DND-41 (cell line): ENCODE measurements around the gene KIRREL3.

Experiments used
- ATAC-seq: fragments of 200-7000 bp; cut with Tn5 transposase; 3 replicates; pipeline ENCODE4 v1.9.1; 2021; ENCODE audit warnings: low read depth; ENCODE audit not compliant: insufficient read depth
- DNase-seq: peaks from one replicate; pipeline ENCODE4 v3.0.0-alpha.2; 2020
- H2AFZ ChIP-seq: 2 replicates; pipeline ENCODE4 v1.6.0; 2012; ENCODE audit warnings: low read depth, low read length
- H3K27ac ChIP-seq: 2 replicates; pipeline ENCODE4 v1.5.1; 2012; ENCODE audit warnings: low read length, inconsistent platforms
- H3K27me3 ChIP-seq: fragments of 200-600 bp; sonication (generic); 2 replicates; pipeline ENCODE4 v1.6.0; 2012; ENCODE audit warnings: low read length, mild to moderate bottlenecking, inconsistent platforms; ENCODE audit not compliant: insufficient read depth, poor library complexity
- H3K36me3 ChIP-seq: 2 replicates; pipeline ENCODE4 v1.5.1; 2012; ENCODE audit warnings: low read length, inconsistent platforms; ENCODE audit not compliant: insufficient read depth
- H3K4me1 ChIP-seq: 2 replicates; pipeline ENCODE4 v1.5.1; 2012; ENCODE audit warnings: mild to moderate bottlenecking, low read length; ENCODE audit not compliant: insufficient read depth
- H3K4me2 ChIP-seq: 2 replicates; pipeline ENCODE4 v1.6.0; 2012; ENCODE audit warnings: mild to moderate bottlenecking, moderate library complexity, low read length, inconsistent platforms; ENCODE audit not compliant: insufficient read depth
- H3K4me3 ChIP-seq, 2 experiments: fragments of 200-600 bp in 1 of 2; shearing (Covaris generic) in 1 of 2; 2 replicates each; pipeline ENCODE4 v1.5.1; 2012 to 2016; ENCODE audit warnings: inconsistent platforms in 2 of 2, low read length in 2 of 2, mild to moderate bottlenecking in 2 of 2, low read depth in 1 of 2, moderate library complexity in 1 of 2
- H3K79me2 ChIP-seq: 2 replicates; pipeline ENCODE4 v1.6.0; 2012; ENCODE audit warnings: low read length, inconsistent platforms; ENCODE audit not compliant: insufficient read depth
- H3K9ac ChIP-seq: 2 replicates; pipeline ENCODE4 v1.6.0; 2012; ENCODE audit warnings: low read depth, mild to moderate bottlenecking, inconsistent platforms, low read length, moderate library complexity
- H3K9me3 ChIP-seq: 2 replicates; pipeline ENCODE4 v1.5.1; 2012; ENCODE audit warnings: low read length, moderate library complexity, mild to moderate bottlenecking, inconsistent platforms; ENCODE audit not compliant: insufficient read depth, severe bottlenecking
- H4K20me1 ChIP-seq: 2 replicates; pipeline ENCODE4 v1.6.0; 2012; ENCODE audit warnings: low read length; ENCODE audit not compliant: insufficient read depth
- EZH2 ChIP-seq: IDR thresholded peaks from 3 replicates; pipeline ENCODE4 v1.6.1; 2012; ENCODE audit warnings: borderline replicate concordance, low read depth, mild to moderate bottlenecking, moderate library complexity, low read length, inconsistent platforms; ENCODE audit not compliant: severe bottlenecking
- TF ChIP-seq, protein P1 (sequence below): IDR thresholded peaks from 2 replicates; pipeline ENCODE4 v1.5.1; 2012; ENCODE audit warnings: borderline replicate concordance, low read length, moderate library complexity, mild to moderate bottlenecking; ENCODE audit not compliant: poor library complexity, severe bottlenecking; ENCODE audit errors: extremely low read depth

Gene KIRREL3

DNA sequence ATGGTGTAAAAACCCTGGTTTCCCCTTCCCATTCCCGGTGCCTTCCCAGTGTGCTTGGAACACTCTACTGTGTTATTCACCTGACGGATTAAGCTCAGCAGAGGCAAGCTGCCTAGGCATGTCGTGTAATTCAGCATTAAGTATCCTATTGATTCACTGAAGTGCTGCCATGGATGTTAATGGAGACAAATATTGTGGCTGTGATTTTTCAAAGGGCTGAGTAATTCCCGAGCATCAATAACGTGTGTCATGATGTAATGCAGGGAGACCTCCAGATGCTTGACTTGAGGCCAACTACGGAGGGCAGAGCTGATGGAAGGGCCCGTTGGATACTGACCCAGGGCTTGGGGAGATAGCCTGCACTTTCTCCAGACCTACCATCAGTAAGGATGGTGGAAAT, 376.1 kb downstream of the KIRREL3 start:
- no peaks in the 10 kb centered on the region for H4K20me1 ChIP-seq
- no peak overlapping the region for H3K27ac ChIP-seq
- no peaks in the 10 kb centered on the region for H3K4me1 ChIP-seq
- H3K79me2 ChIP-seq, result no peaks in the 10 kb centered on the region
- no peaks in the 10 kb centered on the region for H3K9me3 ChIP-seq
- no peak overlapping the region for H3K9ac ChIP-seq
- ATAC-seq (no peak), DNase-seq (no peak)
- no peak overlapping the region for H3K4me3 ChIP-seq
- no peak overlapping the region for H2AFZ ChIP-seq
- no peak for TF ChIP-seq EZH2
- TF ChIP-seq, protein P1, sequence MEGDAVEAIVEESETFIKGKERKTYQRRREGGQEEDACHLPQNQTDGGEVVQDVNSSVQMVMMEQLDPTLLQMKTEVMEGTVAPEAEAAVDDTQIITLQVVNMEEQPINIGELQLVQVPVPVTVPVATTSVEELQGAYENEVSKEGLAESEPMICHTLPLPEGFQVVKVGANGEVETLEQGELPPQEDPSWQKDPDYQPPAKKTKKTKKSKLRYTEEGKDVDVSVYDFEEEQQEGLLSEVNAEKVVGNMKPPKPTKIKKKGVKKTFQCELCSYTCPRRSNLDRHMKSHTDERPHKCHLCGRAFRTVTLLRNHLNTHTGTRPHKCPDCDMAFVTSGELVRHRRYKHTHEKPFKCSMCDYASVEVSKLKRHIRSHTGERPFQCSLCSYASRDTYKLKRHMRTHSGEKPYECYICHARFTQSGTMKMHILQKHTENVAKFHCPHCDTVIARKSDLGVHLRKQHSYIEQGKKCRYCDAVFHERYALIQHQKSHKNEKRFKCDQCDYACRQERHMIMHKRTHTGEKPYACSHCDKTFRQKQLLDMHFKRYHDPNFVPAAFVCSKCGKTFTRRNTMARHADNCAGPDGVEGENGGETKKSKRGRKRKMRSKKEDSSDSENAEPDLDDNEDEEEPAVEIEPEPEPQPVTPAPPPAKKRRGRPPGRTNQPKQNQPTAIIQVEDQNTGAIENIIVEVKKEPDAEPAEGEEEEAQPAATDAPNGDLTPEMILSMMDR, result no peak
- no peaks in the 10 kb centered on the region for H3K36me3 ChIP-seq
- no peak overlapping the region for H3K4me2 ChIP-seq
- H3K27me3 ChIP-seq, result peaks cover 43% of the 10 kb centered on the region

DNA sequence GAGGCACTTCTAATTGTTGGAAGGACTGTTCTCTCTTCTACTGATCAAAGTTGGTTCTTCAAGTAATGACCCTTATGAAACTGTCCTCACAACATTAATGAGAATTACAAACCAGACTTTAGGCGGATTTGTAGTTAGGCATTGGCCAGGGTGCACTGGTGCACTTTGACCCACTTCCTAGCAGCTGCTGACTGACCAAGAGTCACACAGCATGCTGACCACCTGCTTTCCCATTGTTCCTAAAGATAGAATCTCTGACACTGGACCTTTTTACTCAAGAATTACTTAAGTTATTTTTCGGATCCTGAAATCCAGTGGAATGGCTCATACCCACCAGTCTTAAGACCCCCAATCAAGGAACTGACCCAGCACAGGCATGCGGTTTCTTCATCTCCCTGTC, 381.1 kb downstream of the KIRREL3 start:
- H3K79me2 ChIP-seq, result no peaks in the 10 kb centered on the region
- no peak overlapping the region for H3K4me2 ChIP-seq
- H3K36me3 ChIP-seq, result no peaks in the 10 kb centered on the region
- H4K20me1 ChIP-seq, result no peaks in the 10 kb centered on the region
- peaks cover 22% of the 10 kb centered on the region for H3K27me3 ChIP-seq
- H3K9ac ChIP-seq, result no peak overlapping the region
- H3K27ac ChIP-seq, result no peak overlapping the region
- ATAC-seq, result no peak
- no peaks in the 10 kb centered on the region for H3K9me3 ChIP-seq
- DNase-seq, result no peak
- no peaks in the 10 kb centered on the region for H3K4me1 ChIP-seq
- H2AFZ ChIP-seq, result no peak overlapping the region
- no peak overlapping the region for H3K4me3 ChIP-seq
- TF ChIP-seq, protein P1, result no peak
- no peak for TF ChIP-seq EZH2

DNA sequence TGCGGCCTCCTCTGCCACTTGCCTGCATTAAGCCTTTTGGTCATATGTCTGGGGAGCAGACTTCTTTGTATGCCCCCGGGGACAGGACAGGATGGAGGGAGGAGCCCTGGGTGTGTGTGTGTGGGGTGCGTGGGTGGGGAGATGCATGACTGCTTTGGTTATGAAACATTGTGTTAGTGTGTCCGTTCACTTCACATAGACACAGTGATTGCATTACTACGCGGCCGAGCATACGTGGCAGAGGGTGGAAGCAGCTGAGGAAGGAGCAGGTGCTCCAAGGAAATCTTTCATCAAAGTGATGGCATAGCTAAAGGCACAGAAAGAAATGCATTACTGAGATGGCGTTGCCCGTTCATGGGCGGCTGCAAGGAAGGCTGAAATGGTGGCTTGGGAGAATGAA, 384.7 kb downstream of the KIRREL3 start:
- no peak for TF ChIP-seq EZH2
- TF ChIP-seq, protein P1, result no peak
- Histone ChIP-seq H4K20me1 (no peaks in the 10 kb centered on the region), H2AFZ (no peak overlapping the region), H3K9me3 (no peaks in the 10 kb centered on the region), H3K4me2 (no peak overlapping the region), H3K9ac (no peak overlapping the region), H3K27ac (no peak overlapping the region), H3K79me2 (no peaks in the 10 kb centered on the region), H3K36me3 (no peaks in the 10 kb centered on the region), H3K4me1 (no peaks in the 10 kb centered on the region), H3K4me3 (no peak overlapping the region), H3K27me3 (peaks cover 16% of the 10 kb centered on the region)
- no peak for DNase-seq
- ATAC-seq, result no peak

DNA sequence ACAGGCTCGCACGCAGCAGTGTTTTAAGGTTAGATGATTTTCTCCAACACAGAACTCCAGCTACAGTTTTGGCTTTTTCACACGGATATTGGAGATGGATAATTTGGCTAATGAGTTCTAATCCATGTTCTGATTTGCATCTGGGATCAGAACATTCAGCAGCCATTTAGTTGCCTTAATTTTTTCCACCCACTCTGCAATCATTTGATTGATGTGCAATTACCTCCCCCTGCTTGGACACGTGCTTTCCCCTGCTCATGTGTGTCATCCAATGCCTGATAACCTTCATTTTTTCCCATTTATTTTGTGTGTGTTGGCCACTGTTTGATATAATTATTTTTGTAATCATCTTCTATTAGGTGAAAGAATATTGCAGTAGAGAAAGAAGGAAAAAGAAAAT, 387.3 kb downstream of the KIRREL3 start:
- no peak overlapping the region for H3K4me2 ChIP-seq
- no peaks in the 10 kb centered on the region for H3K36me3 ChIP-seq
- H4K20me1 ChIP-seq, result no peaks in the 10 kb centered on the region
- H3K27ac ChIP-seq, result no peak overlapping the region
- DNase-seq (no peak), ATAC-seq (no peak)
- no peaks in the 10 kb centered on the region for H3K4me1 ChIP-seq
- H3K79me2 ChIP-seq, result no peaks in the 10 kb centered on the region
- no peak overlapping the region for H3K4me3 ChIP-seq
- no peak overlapping the region for H3K9ac ChIP-seq
- no peaks in the 10 kb centered on the region for H3K9me3 ChIP-seq
- peaks cover 23% of the 10 kb centered on the region for H3K27me3 ChIP-seq
- no peak overlapping the region for H2AFZ ChIP-seq
- TF ChIP-seq EZH2, result no peak
- TF ChIP-seq, protein P1, result no peak
